Mesothelial cell of epicardium (in vitro differentiated cells): ENCODE data around the gene TMEM245. TPM values are rescaled to one million over a fixed set of nuclear protein-coding genes. Genes with fewer than 3 reads are reported as not detected.
"Not testable (repeated sequence)": the region's sequence is repeated elsewhere in the genome, so short reads cannot be mapped to it uniquely, and the experiment has no call there.

Source experiments
- DNase-seq, 2 experiments: peaks; one replicate each; pipeline ENCODE4 v3.0.0; 2021; ENCODE audit warnings: low spot score in 2 of 2; ENCODE audit not compliant: unreplicated experiment in 2 of 2
- H3K27ac Mint-ChIP-seq: 2 replicates; pipeline ENCODE4 v1.8.0; 2021; ENCODE audit warnings: mixed read lengths
- H3K27me3 Mint-ChIP-seq: 2 replicates; pipeline ENCODE4 v1.8.0; 2021; ENCODE audit warnings: low read depth, mixed read lengths
- H3K36me3 Mint-ChIP-seq: 2 replicates; pipeline ENCODE4 v1.8.0; 2021; ENCODE audit warnings: mixed read lengths
- H3K4me1 Mint-ChIP-seq: 2 replicates; pipeline ENCODE4 v1.8.0; 2021; ENCODE audit warnings: mixed read lengths
- H3K4me3 Mint-ChIP-seq: 2 replicates; pipeline ENCODE4 v1.8.0; 2021; ENCODE audit warnings: mild to moderate bottlenecking, moderate library complexity, mixed read lengths
- H3K9me3 Mint-ChIP-seq: 2 replicates; pipeline ENCODE4 v1.8.0; 2021; ENCODE audit warnings: mixed read lengths
- CTCF ChIP-seq: fragments of 200-600 bp; sonication (generic); IDR thresholded peaks from one replicate; pipeline ENCODE4 v1.5.0; 2021; ENCODE audit warnings: antibody characterized with exemption; ENCODE audit not compliant: unreplicated experiment
- total RNA-seq: library from RNA; stranded (reverse); gene quantifications from 3 replicates; pipeline ENCODE4 v1.2.1, GENCODE V29; 2021

Gene TMEM245
- total RNA-seq, 1 donor from 2014 or later = 73.0 TPM

DNA sequence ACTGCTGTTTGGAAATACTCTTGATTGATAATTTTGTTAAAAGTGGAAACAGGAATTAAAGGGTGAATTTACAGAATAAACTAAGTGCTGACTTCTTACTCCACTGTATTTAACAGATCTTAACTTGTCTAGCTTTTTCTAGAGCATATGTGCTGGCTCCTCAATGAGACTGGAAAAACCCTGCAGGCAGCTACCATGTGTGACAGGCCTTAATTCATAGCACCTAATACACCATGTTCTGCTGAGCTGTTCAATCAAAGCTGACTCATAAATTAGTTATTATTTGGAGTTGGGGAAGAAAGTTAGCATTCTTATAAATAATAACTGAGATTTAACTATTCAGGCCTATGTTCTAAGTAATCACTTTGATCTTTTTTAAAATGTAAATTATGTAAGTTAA, 135.9 kb downstream of the TMEM245 start:
- Mint-ChIP-seq H3K36me3 (peaks cover 12% of the 10 kb centered on the region), H3K4me1 (peaks cover under 1% of the 10 kb centered on the region), H3K4me3 (no peak overlapping the region), H3K27ac (no peak overlapping the region), H3K9me3 (no peaks in the 10 kb centered on the region), H3K27me3 (no peaks in the 10 kb centered on the region)
- no peak for DNase-seq
- TF ChIP-seq CTCF = no peak

DNA sequence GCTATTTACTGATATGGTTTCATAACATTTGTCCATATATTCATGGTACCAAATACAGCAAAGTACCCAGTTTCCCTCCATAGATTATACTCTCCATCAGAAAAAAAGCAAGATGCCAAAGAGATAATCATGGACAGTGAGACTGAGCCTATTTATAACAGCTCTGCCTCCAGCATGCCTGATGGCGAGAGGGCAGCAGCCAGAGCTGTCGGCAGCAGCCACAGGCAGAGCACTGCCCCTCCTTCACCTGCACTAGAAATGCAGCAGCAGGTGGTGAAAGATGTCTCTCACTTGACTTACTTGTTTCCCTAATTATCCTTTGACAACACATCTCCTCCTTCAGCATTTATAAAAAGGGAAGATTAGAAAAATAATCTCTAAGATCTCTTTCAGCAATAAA, 138.9 kb downstream of the TMEM245 start:
- no peak for TF ChIP-seq CTCF
- DNase-seq = no peak
- H3K4me1 Mint-ChIP-seq = peaks cover 12% of the 10 kb centered on the region
- no peaks in the 10 kb centered on the region for H3K27me3 Mint-ChIP-seq
- H3K36me3 Mint-ChIP-seq = peaks cover 2% of the 10 kb centered on the region
- no peak overlapping the region for H3K27ac Mint-ChIP-seq
- no peak overlapping the region for H3K4me3 Mint-ChIP-seq
- H3K9me3 Mint-ChIP-seq = no peaks in the 10 kb centered on the region

DNA sequence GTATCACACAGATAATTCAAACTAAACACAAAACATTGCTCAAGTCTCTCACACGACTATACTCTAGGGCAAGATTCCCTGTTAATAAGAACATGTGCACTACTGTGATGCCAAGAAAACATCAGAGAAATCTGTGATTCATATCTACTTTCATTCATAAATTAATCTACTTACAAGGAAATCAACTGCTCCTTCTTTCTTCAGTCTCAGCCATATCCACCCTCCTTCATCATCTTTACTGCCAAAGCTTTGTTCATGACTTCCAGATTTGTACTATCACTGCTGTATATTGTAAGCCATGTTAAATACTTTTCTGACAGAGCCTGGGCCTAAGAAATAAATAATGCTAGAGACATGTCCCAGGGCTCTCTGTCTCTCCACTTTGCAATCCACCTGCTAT, 141.5 kb downstream of the TMEM245 start:
- no peak for TF ChIP-seq CTCF
- peaks cover 4% of the 10 kb centered on the region for H3K36me3 Mint-ChIP-seq

GRCh38 chr9:108973895-108974294, 145.9 kb downstream of the TMEM245 start:
- H3K27me3 Mint-ChIP-seq = no peaks in the 10 kb centered on the region
- H3K4me3 Mint-ChIP-seq = no peak overlapping the region
- peaks cover 24% of the 10 kb centered on the region for H3K4me1 Mint-ChIP-seq
- peaks cover 19% of the 10 kb centered on the region for H3K36me3 Mint-ChIP-seq
- no peak for TF ChIP-seq CTCF
- peak overlapping the region; percentile 71 for H3K27ac Mint-ChIP-seq
- no peak for DNase-seq
- H3K9me3 Mint-ChIP-seq = peaks cover 14% of the 10 kb centered on the region

More for the DNA sequence above, 141.5 kb downstream of the TMEM245 start:
- H3K27ac Mint-ChIP-seq = peak overlapping the region; percentile 19
- H3K27me3 Mint-ChIP-seq = no peaks in the 10 kb centered on the region
- H3K9me3 Mint-ChIP-seq = no peaks in the 10 kb centered on the region
- DNase-seq = no peak
- peaks cover 21% of the 10 kb centered on the region for H3K4me1 Mint-ChIP-seq
- H3K4me3 Mint-ChIP-seq = no peak overlapping the region

GRCh38 chr9:108972626-108973209, 147.0 kb downstream of the TMEM245 start:
- no peak for TF ChIP-seq CTCF
- Mint-ChIP-seq H3K27ac (no peak overlapping the region), H3K27me3 (no peaks in the 10 kb centered on the region), H3K4me1 (peaks cover 14% of the 10 kb centered on the region), H3K4me3 (no peak overlapping the region), H3K36me3 (peaks cover 19% of the 10 kb centered on the region), H3K9me3 (peaks cover 14% of the 10 kb centered on the region)
- DNase-seq = no peak

DNA sequence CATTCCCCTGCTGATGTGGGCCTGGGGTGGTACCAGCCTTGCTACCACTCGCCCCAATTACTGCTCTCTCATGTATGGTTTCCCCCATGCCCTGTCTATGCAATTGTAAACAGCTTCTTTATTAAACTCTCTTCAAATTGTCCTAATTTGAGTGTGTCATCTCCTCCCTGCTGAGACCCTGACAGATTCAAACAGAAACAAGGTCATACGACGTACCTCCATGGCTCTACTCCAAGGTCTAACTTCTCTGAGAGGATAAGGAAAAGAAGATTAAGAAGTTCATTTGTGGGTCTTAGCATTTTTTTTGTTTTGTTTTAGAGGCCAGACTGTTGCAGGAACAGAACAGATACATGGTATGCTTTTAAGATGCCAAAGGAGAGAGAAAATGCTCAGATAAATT, 147.6 kb downstream of the TMEM245 start:
- no peak for TF ChIP-seq CTCF
- Mint-ChIP-seq H3K4me1 (peaks cover 13% of the 10 kb centered on the region), H3K4me3 (no peak overlapping the region), H3K36me3 (peaks cover 19% of the 10 kb centered on the region), H3K27me3 (no peaks in the 10 kb centered on the region), H3K27ac (peak overlapping the region; percentile 62), H3K9me3 (peaks cover 14% of the 10 kb centered on the region)
- DNase-seq = no peak

- Mint-ChIP-seq H3K4me1 (peaks cover 13% of the 10 kb centered on the region), H3K9me3 (peaks cover 14% of the 10 kb centered on the region), H3K36me3 (peaks cover 19% of the 10 kb centered on the region)
- not testable (repeated sequence) for H3K27ac Mint-ChIP-seq, H3K27me3 Mint-ChIP-seq, DNase-seq, H3K4me3 Mint-ChIP-seq
Observed at GRCh38 chr9:108971392-108971791, 148.4 kb downstream of the TMEM245 start.
